GM19023 (cell line): ENCODE results near the gene LCN6.
"Not testable (repeated sequence)": the region's sequence is repeated elsewhere in the genome, so short reads cannot be mapped to it uniquely, and the experiment has no call there.

Experiments used
- ATAC-seq: cut with Tn5 transposase; IDR thresholded peaks from one replicate; pipeline ENCODE4 v1.9.1; 2021; ENCODE audit warnings: mild to moderate bottlenecking, moderate library complexity; ENCODE audit not compliant: unreplicated experiment

LCN6 gene

DNA sequence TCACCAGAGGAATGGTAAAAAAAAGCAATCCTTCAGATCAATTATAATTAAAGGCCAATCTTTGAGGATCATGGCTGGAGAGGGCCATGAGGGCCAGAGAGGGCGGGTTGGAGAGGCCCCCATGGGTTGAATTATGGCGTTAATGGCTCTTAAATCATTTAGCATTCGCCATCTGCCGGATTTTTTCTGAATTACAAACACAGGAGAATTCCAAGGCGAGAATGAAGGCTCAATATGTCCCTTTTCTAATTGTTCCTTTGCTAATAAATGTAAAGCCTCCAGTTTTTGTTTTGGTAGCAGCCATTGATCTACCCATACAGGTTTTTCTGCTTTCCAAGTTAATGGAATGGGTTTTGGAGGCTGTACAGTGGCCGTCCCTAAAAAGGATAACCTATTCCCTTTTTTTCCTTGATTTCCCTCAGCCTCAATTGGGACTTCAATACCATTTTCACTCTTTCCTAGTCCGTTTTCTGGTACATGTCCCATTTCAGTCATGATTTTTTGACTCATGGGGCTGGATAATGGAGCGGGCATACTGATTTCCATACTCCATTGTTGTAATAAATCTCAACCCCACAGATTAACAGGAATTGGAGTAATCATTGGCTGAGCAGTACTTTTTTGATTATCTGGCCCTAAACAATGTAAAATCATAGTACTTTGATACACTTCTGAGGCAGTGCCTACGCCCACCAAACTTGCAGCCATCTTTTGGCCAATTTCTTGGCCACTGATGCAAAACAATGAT lies 36.1 kb upstream of the LCN6 start:
- no peak for ATAC-seq

DNA sequence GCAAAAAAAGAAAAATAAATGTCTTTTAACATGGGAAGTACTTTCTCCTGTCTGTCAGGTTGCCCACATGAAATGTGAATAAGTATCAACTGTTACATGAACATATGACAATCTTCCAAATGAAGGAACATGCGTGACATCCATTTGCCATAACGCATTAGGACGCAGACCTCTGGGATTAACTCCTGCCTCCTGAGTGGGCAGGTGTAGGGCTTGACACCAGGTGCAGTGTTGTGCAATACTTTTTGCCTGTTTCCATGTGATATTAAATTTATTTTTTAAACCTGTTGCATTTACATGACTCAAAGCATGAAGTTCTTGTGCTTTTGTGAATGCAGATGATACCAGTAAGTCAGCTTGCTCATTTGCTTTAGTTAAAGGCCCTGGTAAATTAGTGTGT lies 34.1 kb upstream of the LCN6 start:
- no peak for ATAC-seq

DNA sequence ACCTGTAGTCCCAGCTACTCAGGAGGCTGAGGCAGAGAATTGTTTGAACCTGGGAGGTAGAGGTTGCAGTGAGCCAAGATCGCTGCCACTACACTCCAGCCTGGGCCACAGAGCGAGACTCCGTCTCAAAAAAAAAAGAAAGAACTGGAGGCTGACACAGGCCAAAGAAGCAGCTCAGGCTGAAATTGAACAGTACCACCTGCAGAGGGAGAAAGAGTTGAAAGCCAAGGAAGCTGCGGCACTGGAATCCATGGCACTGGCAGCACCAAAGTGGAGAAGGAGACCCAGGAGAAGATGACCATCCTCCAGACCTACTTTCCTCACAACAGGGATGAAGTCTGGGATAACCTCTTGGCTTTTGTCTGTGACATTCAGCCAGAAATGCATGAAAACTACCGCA lies 31.5 kb upstream of the LCN6 start:
- no peak for ATAC-seq

DNA sequence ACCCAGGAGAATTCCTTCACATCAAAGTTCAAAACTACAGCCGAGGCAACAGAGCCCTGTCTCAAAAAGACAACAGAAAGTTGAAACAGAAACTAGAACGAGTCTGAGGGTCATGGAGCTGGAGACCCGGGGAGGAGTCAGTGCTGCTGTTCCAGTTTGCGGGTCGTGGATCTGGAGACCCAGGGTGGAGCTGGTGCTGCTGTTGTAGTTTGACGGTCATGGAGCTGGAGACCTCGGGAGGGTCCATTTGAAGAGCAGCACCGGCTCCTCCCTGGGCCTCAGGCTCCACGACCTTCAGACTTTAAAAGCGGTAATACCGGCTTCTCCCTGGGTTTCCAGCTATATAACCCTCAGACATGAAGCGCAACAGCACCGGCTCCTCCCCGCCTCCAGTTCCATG lies 29.0 kb upstream of the LCN6 start:
- no peak for ATAC-seq

DNA sequence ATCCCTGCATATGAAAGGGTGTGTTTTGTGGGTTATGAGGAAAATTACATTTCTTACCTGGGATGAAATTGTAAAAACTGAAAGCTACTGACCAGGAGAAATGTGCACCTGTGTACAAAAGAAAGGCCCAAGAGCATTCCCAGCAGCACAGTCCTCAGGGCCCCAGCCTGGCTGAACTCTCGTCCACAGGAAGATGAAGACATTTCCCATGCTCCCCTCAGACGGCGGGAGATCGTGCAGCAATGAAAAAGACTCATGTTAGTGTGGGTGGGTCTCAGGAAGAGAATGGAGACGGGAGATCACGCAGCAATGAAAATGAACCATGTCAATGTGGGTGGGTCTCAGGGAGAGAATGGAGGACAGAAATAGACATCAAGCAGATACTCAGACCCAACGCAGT lies 28.6 kb upstream of the LCN6 start:
- no peak for ATAC-seq

DNA sequence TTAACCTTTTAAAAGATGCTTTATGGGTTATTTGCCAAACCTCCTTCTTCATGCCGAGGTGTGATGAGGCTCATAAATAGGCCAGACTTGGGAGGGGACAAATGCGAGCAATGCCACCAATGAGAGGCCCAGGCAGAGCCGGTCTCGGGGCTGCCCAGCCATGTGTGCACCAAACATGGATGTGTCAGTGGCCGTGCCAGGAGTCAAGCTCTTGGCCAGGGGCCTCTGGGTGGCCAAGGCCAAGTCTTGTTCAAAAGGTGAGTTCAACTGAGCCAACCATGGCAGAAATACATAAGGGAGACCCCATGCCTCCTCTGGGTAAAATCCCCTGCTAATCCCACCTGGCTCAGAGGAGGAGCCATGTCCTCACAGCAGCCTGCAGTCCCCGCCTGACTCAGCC lies 26.9 kb upstream of the LCN6 start:
- no peak for ATAC-seq

DNA sequence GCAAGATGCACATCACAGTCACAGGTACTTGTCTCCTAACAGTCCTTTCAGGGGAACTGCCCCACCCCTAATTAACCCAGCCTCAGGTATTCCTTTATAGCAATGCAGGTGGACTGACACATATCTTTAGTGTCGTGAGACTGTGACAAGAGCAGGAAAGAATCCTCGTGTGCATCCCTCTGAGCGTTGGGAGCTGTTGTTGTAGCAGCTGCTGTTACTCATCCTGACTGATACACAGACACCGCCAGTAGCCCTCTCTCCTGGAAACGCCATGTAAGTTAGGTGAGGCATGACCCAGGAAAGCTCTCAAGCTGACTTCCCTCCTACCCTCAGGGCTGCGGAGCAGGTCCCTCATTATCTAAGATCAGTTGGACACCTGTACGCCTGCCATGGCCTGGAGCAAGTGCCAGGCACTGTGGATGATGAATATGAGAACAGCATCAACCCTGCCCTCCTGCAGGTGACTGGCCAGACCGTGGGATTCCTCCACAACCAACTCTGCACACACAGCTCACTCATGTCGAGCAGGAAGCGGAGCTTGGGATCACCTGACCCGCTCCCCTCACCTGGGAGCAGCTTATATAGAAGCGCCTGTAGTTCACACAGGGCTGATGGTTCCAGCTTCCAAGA lies 26.2 kb upstream of the LCN6 start:
- ATAC-seq: no peak

DNA sequence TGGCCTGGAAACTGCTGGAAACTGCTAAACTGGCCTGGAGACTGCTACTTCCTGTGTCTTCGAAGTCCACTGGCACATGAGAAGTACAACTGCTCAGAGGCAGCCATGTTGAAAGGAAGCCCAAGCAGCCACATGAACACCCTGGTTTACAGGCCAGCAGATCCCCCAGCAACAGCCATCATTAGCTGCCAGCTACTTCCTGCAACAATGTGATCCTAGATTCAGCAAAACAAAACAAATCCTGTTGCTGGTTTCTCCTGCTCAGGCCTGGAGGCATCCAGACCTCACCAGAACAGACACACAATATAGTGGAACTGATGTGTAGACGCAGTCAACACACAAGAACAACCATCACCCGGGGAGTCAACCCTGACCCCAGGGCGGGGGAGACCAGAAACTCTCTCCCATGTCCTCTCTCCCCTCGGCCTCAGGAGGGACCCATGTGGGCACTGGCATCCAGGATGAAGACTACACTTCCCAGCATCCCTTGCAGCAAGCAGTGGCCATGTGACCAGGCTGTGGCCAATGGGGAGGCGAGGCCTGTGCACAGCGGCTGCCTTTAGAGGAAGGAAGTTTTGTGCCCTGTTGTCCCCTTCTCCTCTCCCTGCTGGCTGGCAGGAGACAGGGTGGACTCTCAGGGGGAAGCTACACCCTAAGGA lies 25.2 kb upstream of the LCN6 start:
- no peak for ATAC-seq

DNA sequence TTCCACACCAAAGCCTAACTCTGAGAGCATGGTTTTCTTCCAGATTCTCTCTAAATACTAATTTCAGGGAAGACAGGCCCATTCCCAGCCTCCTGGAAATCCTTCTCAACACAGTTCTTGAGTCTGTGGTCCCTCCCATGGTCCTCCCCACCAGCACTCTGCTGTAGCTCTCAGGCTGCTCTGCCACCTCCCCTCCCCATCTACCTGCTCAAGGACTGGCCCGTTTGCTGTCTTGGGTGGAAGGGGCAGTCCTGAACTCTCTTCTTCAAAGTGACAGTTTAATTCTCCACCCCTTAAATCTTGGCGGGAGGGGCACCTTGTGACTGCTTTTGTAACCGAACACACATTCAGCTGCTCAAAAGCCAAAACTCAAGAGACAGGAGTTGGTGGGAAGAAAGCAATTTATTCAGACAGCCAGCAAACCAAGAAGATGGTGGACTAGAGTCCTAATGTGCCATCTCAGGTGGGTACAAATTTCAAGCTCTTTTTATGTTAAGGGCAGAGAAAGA lies 23.6 kb upstream of the LCN6 start:
- no peak for ATAC-seq

DNA sequence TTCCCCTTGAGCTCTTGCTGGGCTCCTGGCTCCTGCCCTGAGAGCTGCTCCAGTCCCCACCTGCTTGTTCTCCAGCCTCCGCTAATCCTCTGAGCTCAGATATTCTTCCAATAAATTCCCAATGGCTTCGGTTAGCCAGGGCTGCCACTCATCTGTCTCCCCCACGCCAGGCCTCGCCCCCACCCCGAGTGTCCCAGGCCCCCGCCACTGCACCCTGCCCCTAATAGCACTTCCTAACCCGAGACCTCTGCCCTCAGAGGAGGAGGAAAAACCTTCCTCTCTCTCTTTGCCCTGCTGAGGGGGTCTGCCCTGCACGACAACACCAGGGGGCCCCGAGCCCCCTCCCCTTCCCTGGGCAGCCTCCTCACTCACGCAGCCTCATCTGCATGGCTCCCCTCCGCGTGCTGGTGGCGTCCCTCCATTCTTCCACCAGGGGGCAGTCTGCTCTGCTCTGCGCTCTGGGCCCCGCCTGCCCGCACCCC lies 21.4 kb upstream of the LCN6 start:
- no peak for ATAC-seq

DNA sequence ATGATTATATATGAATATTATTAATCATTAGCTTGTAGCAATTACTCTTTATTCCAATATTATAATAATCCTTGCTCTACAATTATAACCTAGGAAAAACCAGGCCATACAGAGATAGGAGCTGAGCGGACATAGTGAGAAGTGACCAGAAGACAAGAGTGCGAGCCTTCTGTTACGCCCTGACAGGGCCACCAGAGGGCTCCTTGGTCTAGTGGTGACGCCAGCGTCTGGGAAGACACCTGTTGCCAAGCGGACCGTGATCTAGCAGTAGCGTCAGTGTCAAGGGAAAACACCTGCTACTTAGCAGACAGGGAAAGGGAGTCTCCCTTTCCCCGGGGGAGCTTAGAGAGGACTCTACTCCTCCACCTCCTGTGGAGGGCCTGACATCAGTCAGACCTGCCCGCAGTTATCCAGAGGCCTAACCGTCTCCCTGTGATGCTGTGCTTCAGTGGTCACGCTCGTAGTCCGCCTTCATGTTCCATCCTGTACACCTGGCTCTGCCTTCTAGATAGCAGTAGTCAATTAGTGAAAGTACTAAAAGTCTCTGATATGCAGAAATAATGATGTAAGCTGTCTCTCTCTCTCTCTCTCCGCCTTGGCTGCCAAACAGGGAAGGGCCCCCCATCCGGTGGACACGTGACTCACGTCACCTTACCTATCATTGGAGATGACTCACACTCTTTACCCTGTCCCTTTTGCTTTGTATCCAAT lies 18.2 kb upstream of the LCN6 start:
- not testable (repeated sequence) for ATAC-seq

DNA sequence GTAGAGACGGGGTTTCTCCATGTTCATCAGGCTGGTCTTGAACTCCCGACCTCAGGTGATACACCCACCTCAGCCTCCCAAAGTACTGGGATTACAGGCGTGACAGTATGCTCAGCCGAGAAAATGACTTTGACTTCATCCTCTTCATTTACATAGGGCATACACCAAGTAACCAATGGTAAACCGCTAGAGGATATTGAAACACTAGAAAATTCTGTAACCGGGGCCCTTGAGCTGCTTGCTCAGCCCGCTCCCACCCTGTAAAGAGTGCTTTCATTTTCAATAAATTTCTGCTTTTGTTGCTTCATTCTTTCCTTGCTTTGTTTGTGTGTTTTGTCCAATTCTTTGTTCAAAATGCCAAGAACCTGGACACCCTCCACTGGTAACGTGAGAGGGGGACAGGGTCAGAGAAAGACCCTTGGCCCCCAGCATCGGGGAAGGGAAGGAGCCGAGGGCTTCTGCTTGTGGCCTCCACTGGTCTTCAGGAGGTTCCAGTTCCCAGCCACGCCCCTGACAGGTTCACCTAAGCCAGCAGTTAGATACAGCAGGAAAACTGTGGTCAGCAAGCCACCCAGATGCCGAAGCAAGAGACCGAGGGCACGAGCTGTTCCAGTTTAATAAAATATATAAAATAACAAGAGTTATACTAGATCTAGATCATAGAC lies 17.6 kb upstream of the LCN6 start:
- peak; percentile 63 for ATAC-seq

DNA sequence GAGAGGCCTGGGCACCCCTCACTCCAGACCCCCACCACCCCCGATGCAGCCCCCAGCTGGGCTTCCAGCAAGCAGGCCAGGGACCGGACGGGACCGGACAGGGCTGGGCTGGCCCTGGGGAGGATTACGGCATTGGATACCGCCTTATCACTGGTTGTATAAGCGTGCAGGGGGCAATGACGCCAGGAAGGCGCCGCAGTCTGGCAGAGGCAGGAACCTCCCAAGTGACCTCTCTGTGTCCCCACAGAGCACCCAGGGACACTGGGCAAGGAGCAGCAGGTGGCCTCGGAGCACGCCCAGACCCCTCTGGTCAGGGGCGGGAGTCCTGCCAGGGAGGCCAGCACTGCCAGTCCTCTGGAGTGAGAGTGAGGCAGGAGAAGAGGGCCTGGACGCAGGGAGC lies 16.7 kb upstream of the LCN6 start:
- no peak for ATAC-seq

DNA sequence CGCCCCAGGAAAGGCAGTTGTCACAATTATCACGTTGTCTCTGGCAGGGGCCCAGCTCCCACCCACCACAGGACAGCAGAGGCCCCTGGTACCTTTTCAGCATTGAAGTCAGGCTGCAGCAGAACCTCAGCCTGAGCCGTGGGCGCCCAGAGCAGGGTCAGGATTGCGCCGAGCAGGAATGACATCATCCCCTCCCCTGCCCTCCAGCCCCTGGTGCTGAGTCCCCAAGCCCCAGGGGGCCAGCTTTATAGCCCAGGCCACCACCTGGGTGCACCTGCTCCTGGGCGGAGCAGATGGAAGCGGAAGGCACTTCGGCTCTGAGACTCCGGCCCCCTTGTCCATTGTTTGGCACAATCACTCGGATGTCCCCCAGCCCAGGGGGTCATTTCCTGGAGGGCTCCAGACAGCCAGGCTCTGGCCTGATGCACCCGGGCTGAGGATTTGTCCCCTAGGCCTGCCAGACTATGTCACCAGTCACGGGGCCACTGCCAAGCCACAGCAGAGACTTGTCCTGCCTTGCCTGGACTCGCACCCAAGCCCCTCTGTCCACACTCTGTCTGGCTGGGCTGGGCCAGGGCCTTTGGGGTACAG lies 16.1 kb upstream of the LCN6 start, which contains the start of gene LCN15:
TSS of gene LCN15 (minus strand) at position 218 of the 591 bp plus-strand sequence. CDS start at position 188, 30 bp downstream.
- no peak for ATAC-seq

DNA sequence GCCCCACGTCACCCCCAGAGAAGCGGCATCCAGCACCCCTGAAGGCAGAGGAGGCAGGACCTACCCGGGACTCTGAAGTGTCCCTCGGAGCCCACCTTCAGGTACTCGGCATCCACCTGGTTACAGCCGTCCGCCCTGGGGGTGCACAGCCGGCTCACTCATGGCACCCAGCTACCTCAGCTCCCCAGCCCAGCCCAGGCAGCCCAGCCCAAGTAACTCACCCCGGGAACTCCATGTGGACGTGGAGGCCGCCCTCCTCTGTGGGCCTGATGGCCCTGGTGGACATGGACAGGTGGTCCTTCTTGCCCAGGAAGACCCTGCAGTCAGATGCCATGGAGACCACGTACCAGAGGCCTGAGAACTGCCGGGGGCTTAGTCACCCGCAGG lies 15.3 kb upstream of the LCN6 start:
- no peak for ATAC-seq

DNA sequence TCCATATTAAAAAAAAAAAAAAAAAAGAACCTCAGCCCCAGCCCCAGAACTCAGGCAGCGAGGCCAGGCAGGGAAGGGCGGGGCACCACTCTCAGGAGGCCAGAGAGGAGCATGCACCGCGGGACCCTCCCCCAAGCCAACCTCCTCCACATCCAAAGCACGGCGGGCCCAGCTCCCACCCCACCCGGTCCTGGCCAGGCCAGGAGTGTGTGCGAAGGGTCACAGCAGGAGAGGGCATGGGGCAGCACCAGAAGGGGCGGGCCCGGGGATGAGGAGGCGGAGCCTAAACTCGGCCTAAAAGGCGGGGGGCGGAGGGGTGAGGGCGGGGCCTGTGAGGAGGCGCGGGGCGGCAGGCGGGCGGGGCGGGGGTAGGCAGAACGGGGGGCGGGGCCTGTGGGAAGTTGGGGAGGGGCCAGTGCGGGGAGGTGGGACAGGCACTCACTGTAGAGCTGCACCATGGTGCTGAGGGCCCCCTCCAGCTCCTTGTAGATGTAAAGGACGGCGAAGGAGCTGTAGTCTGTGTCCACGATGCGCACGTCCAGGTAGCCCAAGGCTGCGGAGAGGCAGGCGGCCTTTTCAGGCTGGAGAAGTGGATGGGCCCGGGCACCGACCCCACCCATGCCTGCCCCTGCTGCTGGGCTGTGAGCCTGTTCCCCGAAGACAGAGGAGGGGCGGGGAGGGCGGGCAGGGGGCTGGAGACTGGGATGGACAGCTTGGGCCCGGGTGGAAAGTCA lies 14.8 kb upstream of the LCN6 start:
- ATAC-seq: no peak

DNA sequence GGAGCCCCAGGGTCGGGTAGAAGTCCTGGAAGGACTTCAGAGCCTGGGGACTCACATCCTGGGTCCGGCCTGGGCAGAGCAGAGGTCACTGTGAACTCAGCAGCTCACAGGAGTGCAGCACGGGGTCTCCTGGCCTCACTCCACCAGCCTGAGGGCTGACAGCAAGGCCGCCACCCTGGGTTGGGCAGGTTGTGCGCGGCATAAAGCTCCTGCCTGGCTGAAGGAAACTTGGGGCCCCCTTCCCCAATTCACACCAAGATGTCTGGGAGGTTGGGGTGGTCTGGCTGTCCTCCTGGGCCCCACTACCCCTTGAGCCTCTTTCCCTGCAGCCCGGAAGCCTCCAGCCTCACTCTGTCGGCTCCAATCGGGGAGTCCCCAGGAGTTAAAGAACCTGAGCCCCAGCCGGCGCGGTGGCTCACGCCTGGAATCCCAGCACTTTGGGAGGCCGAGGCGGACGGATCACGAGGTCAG lies 13.9 kb upstream of the LCN6 start:
- ATAC-seq: no peak

DNA sequence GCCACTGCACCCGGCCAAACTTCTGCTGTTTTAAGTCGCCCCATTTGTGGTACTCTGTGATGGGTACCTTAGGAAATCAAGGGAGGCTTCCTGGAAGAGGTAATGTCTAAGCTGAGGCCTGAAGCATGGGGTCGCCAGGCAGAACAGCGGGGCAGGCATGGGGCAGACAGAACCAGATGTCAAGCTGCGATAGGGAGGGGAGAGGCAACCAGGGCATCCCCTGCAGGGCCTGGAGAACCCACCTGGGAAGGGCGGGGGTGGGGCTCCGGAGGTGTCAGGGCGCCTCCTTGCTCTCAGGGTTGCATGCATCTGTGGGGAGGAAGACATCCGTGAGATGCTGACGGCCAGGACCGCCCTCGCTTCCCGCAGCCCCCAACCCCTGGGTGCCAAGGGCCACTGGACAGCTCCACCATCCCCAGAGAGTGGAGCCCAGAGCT lies 13.2 kb upstream of the LCN6 start:
- ATAC-seq: no peak

DNA sequence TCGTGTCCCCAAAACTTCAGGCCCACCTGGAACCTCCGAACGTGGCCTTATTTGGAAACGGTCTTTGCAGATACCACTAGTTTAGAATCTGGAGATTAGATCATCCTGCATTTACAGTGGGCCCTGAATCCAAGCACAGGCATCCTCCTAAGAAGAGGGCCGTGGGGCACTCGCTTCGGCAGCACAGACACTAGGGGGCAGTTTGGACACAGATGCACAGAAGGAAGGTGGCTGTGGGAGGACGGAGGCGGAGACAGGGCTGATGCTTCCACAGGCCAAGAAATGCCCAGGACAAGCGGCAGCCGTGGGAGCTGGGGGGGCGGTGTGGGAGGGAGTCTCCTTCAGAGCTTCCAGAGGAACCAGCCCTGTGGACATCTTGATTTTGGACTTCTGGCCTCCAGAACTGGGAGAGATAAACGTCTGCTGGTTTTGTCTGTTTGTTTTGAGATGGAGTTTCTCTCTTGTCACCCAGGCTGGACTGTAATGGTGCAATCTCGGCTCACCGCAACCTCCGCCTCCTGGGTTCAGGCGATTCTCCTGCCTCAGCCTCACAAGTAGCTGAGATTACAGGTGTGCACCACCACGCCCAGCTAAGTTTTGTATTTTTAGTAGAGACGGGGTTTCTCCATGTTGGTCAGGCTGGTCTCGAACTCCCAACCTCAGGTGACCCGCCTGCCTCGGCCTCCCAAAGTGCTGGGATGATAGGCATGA lies 12.7 kb upstream of the LCN6 start:
- ATAC-seq: not testable (repeated sequence)
